ENCODE results near the gene TUFT1. TPM values are rescaled to one million over a fixed set of nuclear protein-coding genes. Genes with fewer than 3 reads are reported as not detected.

TUFT1 gene
- polyA plus RNA-seq, 1 donor from 2014 or later = 25.8 TPM

- Histone ChIP-seq H3F3A (ENCODE audit: insufficient read depth, low read length, poor library complexity, severe bottlenecking) (no peaks in the 10 kb centered on the region), H2AFZ (ENCODE audit: low read depth, low read length) (no peak overlapping the region), H4K20me1 (ENCODE audit: insufficient read depth) (no peaks in the 10 kb centered on the region), H3K9me2 (ENCODE audit: insufficient read depth, low read length) (no peaks in the 10 kb centered on the region), H3K9me3 (ENCODE audit: low read length) (no peaks in the 10 kb centered on the region), H3K4me3 (ENCODE audit: low read length) (no peak overlapping the region), H3K27ac (ENCODE audit: low read length) (no peak overlapping the region), H3K36me3 (ENCODE audit: insufficient read depth, low read length) (peaks cover 7% of the 10 kb centered on the region), H3K4me2 (ENCODE audit: low read length) (no peak overlapping the region), H3K27me3 (ENCODE audit: insufficient read depth, low read depth, low read length) (no peaks in the 10 kb centered on the region), H3K79me2 (replicated peaks; ENCODE audit: insufficient read depth, low read length) (no peaks in the 10 kb centered on the region), H3K9ac (ENCODE audit: low read length) (no peak overlapping the region)
- no peak for TF ChIP-seq CTCF (IDR thresholded peaks at IDR 0.05; ENCODE audit: poor library complexity, severe bottlenecking)
- TF ChIP-seq POLR2AphosphoS5 (IDR thresholded peaks at IDR 0.05) = no peak
- no peak for TF ChIP-seq EP300 (conservative IDR thresholded peaks at IDR 0.05; ENCODE audit: poor library complexity, severe bottlenecking)
- no peak for TF ChIP-seq TAF1 (IDR thresholded peaks at IDR 0.05; ENCODE audit: low read depth)
- no peak for TF ChIP-seq SMC3 (conservative IDR thresholded peaks at IDR 0.05; ENCODE audit: poor library complexity)
- no peak for TF ChIP-seq MXI1 (conservative IDR thresholded peaks at IDR 0.05; ENCODE audit: poor library complexity, severe bottlenecking)
- no peak for TF ChIP-seq RAD21 (conservative IDR thresholded peaks at IDR 0.05)
- no peak for TF ChIP-seq REST (IDR thresholded peaks at IDR 0.05; ENCODE audit: borderline replicate concordance)
- no peak for TF ChIP-seq EZH2 (IDR thresholded peaks at IDR 0.05; ENCODE audit: borderline replicate concordance, insufficient read depth, low read length, poor library complexity, severe bottlenecking)
Observed at GRCh38 chr1:151524736-151525135, 15.4 kb upstream of the TUFT1 start.

- Histone ChIP-seq H3K4me3 (ENCODE audit: low read length) (no peak overlapping the region), H3K9ac (ENCODE audit: low read length) (no peak overlapping the region), H3K9me3 (ENCODE audit: low read length) (no peaks in the 10 kb centered on the region), H2AFZ (ENCODE audit: low read depth, low read length) (no peak overlapping the region), H3K79me2 (replicated peaks; ENCODE audit: insufficient read depth, low read length) (no peaks in the 10 kb centered on the region), H3F3A (ENCODE audit: insufficient read depth, low read length, poor library complexity, severe bottlenecking) (no peaks in the 10 kb centered on the region), H3K36me3 (ENCODE audit: insufficient read depth, low read length) (no peaks in the 10 kb centered on the region), H4K20me1 (ENCODE audit: insufficient read depth) (no peaks in the 10 kb centered on the region), H3K27me3 (ENCODE audit: insufficient read depth, low read depth, low read length) (no peaks in the 10 kb centered on the region), H3K4me2 (ENCODE audit: low read length) (no peak overlapping the region), H3K27ac (ENCODE audit: low read length) (no peak overlapping the region), H3K9me2 (ENCODE audit: insufficient read depth, low read length) (no peaks in the 10 kb centered on the region)
- TF ChIP-seq MXI1 (conservative IDR thresholded peaks at IDR 0.05; ENCODE audit: poor library complexity, severe bottlenecking) = no peak
- TF ChIP-seq POLR2AphosphoS5 (IDR thresholded peaks at IDR 0.05) = no peak
- TF ChIP-seq RAD21 (conservative IDR thresholded peaks at IDR 0.05) = no peak
- no peak for TF ChIP-seq EP300 (conservative IDR thresholded peaks at IDR 0.05; ENCODE audit: poor library complexity, severe bottlenecking)
- no peak for TF ChIP-seq EZH2 (IDR thresholded peaks at IDR 0.05; ENCODE audit: borderline replicate concordance, insufficient read depth, low read length, poor library complexity, severe bottlenecking)
- no peak for TF ChIP-seq SMC3 (conservative IDR thresholded peaks at IDR 0.05; ENCODE audit: poor library complexity)
- TF ChIP-seq REST (IDR thresholded peaks at IDR 0.05; ENCODE audit: borderline replicate concordance) = no peak
- no peak for TF ChIP-seq CTCF (IDR thresholded peaks at IDR 0.05; ENCODE audit: poor library complexity, severe bottlenecking)
- TF ChIP-seq TAF1 (IDR thresholded peaks at IDR 0.05; ENCODE audit: low read depth) = no peak
Observed at GRCh38 chr1:151526735-151527525, 13.2 kb upstream of the TUFT1 start.
